Peyer's patch (tissue), 4 donors: ENCODE results near the gene SNAP25. TPM values are rescaled to one million over a fixed set of nuclear protein-coding genes. Genes with fewer than 3 reads are reported as not detected.

Source experiments
- DNase-seq, 3 donors: peaks; one replicate each; pipeline ENCODE4 v3.0.0-alpha.2; 2017 to 2019
- H3K27ac ChIP-seq, 4 donors: fragments of 200-600 bp; sonication (generic); one replicate each; pipeline ENCODE4 v1.5.1; 2016 to 2019
- H3K27me3 ChIP-seq, 2 donors: fragments of 200-600 bp; sonication (generic); one replicate each; pipeline ENCODE4 v1.5.1; 2019
- H3K36me3 ChIP-seq, 3 donors: fragments of 200-600 bp; sonication (generic); one replicate each; pipeline ENCODE4 v1.5.1; 2016 to 2019
- H3K4me1 ChIP-seq, 4 donors: fragments of 200-600 bp; sonication (generic); one replicate each; pipeline ENCODE4 v1.5.1; 2016 to 2019
- H3K4me3 ChIP-seq, 4 donors: fragments of 200-600 bp; sonication (generic); 1 replicate in 3 of 4; 2 replicates in 1 of 4; pipeline ENCODE4 v1.5.1; 2016 to 2019; ENCODE audit warnings: mild to moderate bottlenecking in 1 of 4
- H3K9me3 ChIP-seq, 4 donors: fragments of 200-600 bp; sonication (generic); one replicate each; pipeline ENCODE4 v1.5.1; 2016 to 2019; ENCODE audit warnings: mild to moderate bottlenecking in 1 of 4
- POLR2A ChIP-seq, 2 donors: fragments of 450-650 bp; IDR thresholded peaks; one replicate each; pipeline ENCODE4 v1.5.1; 2017; ENCODE audit warnings: antibody characterized with exemption in 2 of 2, mild to moderate bottlenecking in 2 of 2, moderate library complexity in 2 of 2
- total RNA-seq, 4 donors: library from RNA; depleted of rRNA; stranded (reverse); fragments of >200 nt; gene quantifications; one replicate each; pipeline ENCODE4 v1.1.0, GENCODE V29; 2016
- TF ChIP-seq, protein P1 (sequence below), 6 experiments: fragments of 450-650 bp in 4 of 6; fragments of 200-600 bp in 2 of 6; sonication (generic) in 1 of 6; IDR thresholded peaks; one replicate each; pipeline ENCODE4 v1.5.1; 2017 to 2019; ENCODE audit warnings: antibody characterized with exemption in 6 of 6, mild to moderate bottlenecking in 3 of 6, moderate library complexity in 1 of 6

Gene SNAP25
- total RNA-seq, 4 donors from 2014 or later = 1.2 to 2.5 (median 1.6) TPM; not detected in 1

GRCh38 chr20:10321138-10321717, 102.6 kb downstream of the SNAP25 start:
- no peak overlapping the region for H3K4me3 ChIP-seq
- DNase-seq = no peak
- no peaks in the 10 kb centered on the region for H3K36me3 ChIP-seq
- H3K27ac ChIP-seq = no peak overlapping the region
- H3K4me1 ChIP-seq = no peaks in the 10 kb centered on the region
- no peaks in the 10 kb centered on the region for H3K9me3 ChIP-seq
- no peaks in the 10 kb centered on the region for H3K27me3 ChIP-seq
- TF ChIP-seq, protein P1, sequence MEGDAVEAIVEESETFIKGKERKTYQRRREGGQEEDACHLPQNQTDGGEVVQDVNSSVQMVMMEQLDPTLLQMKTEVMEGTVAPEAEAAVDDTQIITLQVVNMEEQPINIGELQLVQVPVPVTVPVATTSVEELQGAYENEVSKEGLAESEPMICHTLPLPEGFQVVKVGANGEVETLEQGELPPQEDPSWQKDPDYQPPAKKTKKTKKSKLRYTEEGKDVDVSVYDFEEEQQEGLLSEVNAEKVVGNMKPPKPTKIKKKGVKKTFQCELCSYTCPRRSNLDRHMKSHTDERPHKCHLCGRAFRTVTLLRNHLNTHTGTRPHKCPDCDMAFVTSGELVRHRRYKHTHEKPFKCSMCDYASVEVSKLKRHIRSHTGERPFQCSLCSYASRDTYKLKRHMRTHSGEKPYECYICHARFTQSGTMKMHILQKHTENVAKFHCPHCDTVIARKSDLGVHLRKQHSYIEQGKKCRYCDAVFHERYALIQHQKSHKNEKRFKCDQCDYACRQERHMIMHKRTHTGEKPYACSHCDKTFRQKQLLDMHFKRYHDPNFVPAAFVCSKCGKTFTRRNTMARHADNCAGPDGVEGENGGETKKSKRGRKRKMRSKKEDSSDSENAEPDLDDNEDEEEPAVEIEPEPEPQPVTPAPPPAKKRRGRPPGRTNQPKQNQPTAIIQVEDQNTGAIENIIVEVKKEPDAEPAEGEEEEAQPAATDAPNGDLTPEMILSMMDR (IDR thresholded peaks at IDR 0.05) = no peak

DNA sequence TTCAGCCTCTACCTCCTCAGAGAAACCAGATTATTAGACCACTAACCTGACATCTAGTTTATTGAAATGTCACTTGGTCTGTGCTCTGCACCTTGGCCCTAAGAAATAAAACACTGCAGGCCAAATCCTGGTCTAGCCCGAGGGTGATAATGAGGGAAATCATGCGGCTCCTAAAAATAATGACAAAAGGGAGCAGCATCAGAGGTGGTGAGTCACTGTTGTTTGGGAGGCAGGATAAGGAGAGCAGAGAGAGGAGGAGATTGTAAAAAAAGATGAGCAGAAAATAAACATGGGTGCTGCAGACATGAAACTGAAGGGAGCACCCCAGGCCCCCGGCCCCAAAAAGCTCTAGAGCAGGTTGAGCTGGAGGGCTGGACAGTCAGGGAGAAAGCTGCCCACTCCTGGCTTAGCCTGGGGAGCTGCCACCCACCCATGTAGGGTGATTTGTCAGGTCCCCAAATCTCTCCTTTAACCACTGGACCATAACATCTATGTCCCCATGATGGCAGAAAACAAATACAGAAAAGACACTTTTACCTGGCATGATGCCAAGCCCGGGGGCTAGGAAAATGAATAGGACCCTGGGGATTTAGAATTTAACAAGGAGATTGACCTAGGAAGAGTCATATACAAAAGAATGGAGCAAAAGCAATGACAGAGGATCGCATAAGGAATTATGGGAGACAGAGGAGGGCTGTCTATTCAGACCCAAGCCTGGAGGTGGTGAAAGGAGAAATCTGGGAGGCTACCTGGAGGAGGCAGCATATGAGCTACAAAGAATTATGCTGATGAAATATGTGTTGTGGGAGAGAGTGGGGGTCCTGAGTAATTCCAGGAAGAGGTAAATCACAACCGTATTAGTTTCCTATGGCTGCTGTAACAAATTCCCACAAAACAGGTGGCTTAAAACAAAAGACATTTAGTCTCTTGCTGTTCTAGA, 103.7 kb downstream of the SNAP25 start:
- Histone ChIP-seq H3K4me3 (no peak overlapping the region), H3K36me3 (no peaks in the 10 kb centered on the region), H3K9me3 (no peaks in the 10 kb centered on the region), H3K27me3 (no peaks in the 10 kb centered on the region), H3K27ac (no peak overlapping the region), H3K4me1 (no peaks in the 10 kb centered on the region)
- DNase-seq = no peak
- TF ChIP-seq POLR2A (IDR thresholded peaks at IDR 0.05) = no peak
- TF ChIP-seq, protein P1 (IDR thresholded peaks at IDR 0.05) = no peak

GRCh38 chr20:10323729-10324128, 105.1 kb downstream of the SNAP25 start:
- H3K27me3 ChIP-seq = no peaks in the 10 kb centered on the region
- TF ChIP-seq, protein P1 (IDR thresholded peaks at IDR 0.05) = no peak
- no peak for TF ChIP-seq POLR2A (IDR thresholded peaks at IDR 0.05)
- no peak overlapping the region for H3K27ac ChIP-seq

DNA sequence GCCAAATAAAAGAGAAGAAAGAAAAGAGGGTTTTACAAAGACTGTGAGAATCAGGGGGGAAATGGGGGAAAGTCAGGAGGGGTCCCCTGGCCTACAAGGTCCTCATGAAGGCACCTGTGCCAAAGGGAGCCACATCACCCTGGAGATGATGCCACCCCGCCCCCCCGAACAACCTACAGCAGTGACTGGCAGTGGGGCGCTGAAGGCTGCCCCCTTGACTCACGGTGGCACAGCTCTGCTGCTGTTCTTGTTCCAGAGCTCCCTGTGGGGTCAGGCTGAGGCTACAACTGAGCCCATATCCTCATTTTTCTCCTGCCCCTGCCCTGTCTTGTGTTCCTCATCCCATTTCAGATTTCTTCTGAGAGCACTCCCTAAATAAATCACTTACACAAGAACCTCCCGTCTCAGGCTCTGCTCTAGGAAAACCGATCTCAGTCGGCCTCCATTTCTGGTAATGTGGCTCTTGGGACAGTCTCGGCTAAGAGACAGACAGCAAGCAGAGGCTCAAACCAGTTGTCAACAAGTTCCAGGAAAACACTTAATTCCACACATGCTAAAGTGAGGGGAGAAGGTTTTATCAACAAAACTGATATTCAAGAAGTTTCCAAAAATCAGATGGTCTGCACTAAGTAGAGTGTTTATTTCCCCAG, 105.7 kb downstream of the SNAP25 start:
- no peak for DNase-seq
- H3K4me1 ChIP-seq = no peaks in the 10 kb centered on the region
- no peak overlapping the region for H3K27ac ChIP-seq
- no peaks in the 10 kb centered on the region for H3K36me3 ChIP-seq
- TF ChIP-seq POLR2A (IDR thresholded peaks at IDR 0.05) = no peak
- TF ChIP-seq, protein P1 (IDR thresholded peaks at IDR 0.05) = no peak
- H3K9me3 ChIP-seq = no peaks in the 10 kb centered on the region
- no peak overlapping the region for H3K4me3 ChIP-seq
- H3K27me3 ChIP-seq = no peaks in the 10 kb centered on the region

More at GRCh38 chr20:10323729-10324128, 105.1 kb downstream of the SNAP25 start:
- H3K4me1 ChIP-seq = no peaks in the 10 kb centered on the region
- H3K4me3 ChIP-seq = no peak overlapping the region
- no peaks in the 10 kb centered on the region for H3K36me3 ChIP-seq
- no peak for DNase-seq
- no peaks in the 10 kb centered on the region for H3K9me3 ChIP-seq

DNA sequence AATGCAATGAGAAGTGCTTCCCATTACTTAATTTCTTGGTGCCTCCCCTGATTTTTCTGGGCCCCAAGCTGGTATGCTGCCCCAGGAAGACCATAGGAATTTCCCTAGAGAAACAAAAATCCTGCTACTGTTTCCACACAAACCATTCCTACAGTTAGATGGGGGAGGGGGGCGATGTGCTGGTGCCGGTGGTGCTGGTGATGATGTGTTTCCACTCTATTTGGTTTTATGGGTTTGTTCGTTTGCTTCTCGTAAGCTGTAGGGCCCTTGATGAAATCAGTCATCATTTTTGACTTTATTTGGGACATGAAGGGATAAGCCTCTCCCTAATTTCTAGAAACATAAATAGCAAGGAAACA, 110.2 kb downstream of the SNAP25 start:
- no peak for DNase-seq
- TF ChIP-seq POLR2A (IDR thresholded peaks at IDR 0.05) = no peak
- TF ChIP-seq, protein P1 (IDR thresholded peaks at IDR 0.05) = no peak
- H3K9me3 ChIP-seq = no peaks in the 10 kb centered on the region
- H3K36me3 ChIP-seq = no peaks in the 10 kb centered on the region
- H3K4me1 ChIP-seq = no peaks in the 10 kb centered on the region
- no peaks in the 10 kb centered on the region for H3K27me3 ChIP-seq
- peak overlapping the region in 1 of 4 donors; percentile 7 for H3K4me3 ChIP-seq
- no peak overlapping the region for H3K27ac ChIP-seq
